Measurements from ENCODE around the gene EPB41L4A. TPM values are rescaled to one million over a fixed set of nuclear protein-coding genes. Genes with fewer than 3 reads are reported as not detected.

Gene EPB41L4A
- total and polyA plus RNA-seq, 12 donors, result 4.2 to 26.3 (median 9.5) TPM

GRCh38 chr5:112349371-112349770 lies 69.7 kb downstream of the EPB41L4A start:
- Histone ChIP-seq H3K9me3 (replicated peaks in 1 of 3) (no peaks in the 10 kb centered on the region), H3K4me3 (no peak overlapping the region), H3K36me3 (replicated peaks in 1 of 2) (no peaks in the 10 kb centered on the region), H3K27me3 (no peaks in the 10 kb centered on the region), H3K27ac (no peak overlapping the region), H3K4me1 (replicated peaks in 1 of 2) (no peaks in the 10 kb centered on the region)
- 83 to 90% (median 88%) methylated on average over 3 of the region's 3 CpGs for WGBS, 4 donors
- no peak for TF ChIP-seq POLR2A (IDR thresholded peaks at IDR 0.05)
- TF ChIP-seq, protein P1, sequence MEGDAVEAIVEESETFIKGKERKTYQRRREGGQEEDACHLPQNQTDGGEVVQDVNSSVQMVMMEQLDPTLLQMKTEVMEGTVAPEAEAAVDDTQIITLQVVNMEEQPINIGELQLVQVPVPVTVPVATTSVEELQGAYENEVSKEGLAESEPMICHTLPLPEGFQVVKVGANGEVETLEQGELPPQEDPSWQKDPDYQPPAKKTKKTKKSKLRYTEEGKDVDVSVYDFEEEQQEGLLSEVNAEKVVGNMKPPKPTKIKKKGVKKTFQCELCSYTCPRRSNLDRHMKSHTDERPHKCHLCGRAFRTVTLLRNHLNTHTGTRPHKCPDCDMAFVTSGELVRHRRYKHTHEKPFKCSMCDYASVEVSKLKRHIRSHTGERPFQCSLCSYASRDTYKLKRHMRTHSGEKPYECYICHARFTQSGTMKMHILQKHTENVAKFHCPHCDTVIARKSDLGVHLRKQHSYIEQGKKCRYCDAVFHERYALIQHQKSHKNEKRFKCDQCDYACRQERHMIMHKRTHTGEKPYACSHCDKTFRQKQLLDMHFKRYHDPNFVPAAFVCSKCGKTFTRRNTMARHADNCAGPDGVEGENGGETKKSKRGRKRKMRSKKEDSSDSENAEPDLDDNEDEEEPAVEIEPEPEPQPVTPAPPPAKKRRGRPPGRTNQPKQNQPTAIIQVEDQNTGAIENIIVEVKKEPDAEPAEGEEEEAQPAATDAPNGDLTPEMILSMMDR (IDR thresholded peaks at IDR 0.05), result no peak
- intact Hi-C loops (cut with DNase I), result no loop called here
- no peak for DNase-seq

GRCh38 chr5:112348915-112349314 lies 70.2 kb downstream of the EPB41L4A start:
- Histone ChIP-seq H3K4me3 (no peak overlapping the region), H3K36me3 (replicated peaks in 1 of 2) (no peaks in the 10 kb centered on the region), H3K9me3 (replicated peaks in 1 of 3) (no peaks in the 10 kb centered on the region), H3K27ac (no peak overlapping the region), H3K27me3 (no peaks in the 10 kb centered on the region), H3K4me1 (replicated peaks in 1 of 2) (no peaks in the 10 kb centered on the region)
- TF ChIP-seq, protein P1 (IDR thresholded peaks at IDR 0.05), result no peak
- no peak for TF ChIP-seq POLR2A (IDR thresholded peaks at IDR 0.05)
- intact Hi-C loops (cut with DNase I), result no loop called here
- WGBS, 4 donors, result 97 to 100% (median 98%) methylated on average over 2 of the region's 2 CpGs
- DNase-seq, result no peak

DNA sequence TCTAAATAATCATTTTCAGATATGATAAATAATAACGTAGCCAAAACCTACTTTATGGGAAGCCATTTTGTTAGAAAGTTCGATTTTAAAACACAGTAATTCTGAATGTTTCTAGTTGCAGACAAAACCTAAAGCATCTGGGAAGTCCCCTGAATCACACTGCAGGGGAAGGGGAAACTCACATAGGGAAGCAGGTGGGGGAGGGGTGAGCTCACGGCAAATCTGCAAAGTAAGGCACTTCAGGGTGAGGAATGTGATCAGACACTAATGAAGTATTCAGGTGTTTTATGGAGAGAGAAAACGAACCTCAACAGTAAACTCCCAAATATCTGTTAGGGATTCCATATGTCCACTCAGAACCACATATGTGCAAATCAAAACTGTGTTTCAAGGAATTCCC lies 70.7 kb downstream of the EPB41L4A start:
- Histone ChIP-seq H3K4me3 (no peak overlapping the region), H3K4me1 (replicated peaks in 1 of 2) (no peaks in the 10 kb centered on the region), H3K9me3 (replicated peaks in 1 of 3) (no peaks in the 10 kb centered on the region), H3K27ac (no peak overlapping the region), H3K27me3 (no peaks in the 10 kb centered on the region), H3K36me3 (replicated peaks in 1 of 2) (no peaks in the 10 kb centered on the region)
- intact Hi-C loops (cut with DNase I), result no loop called here
- TF ChIP-seq POLR2A (IDR thresholded peaks at IDR 0.05), result no peak
- TF ChIP-seq, protein P1 (IDR thresholded peaks at IDR 0.05), result no peak
- 53 to 67% (median 66%) methylated on average over 4 of the region's 4 CpGs for WGBS, 4 donors
- DNase-seq, result no peak

- Histone ChIP-seq H3K9me3 (replicated peaks in 1 of 3) (no peaks in the 10 kb centered on the region), H3K27ac (no peak overlapping the region), H3K4me3 (no peak overlapping the region), H3K4me1 (replicated peaks in 1 of 2) (no peaks in the 10 kb centered on the region), H3K36me3 (replicated peaks in 1 of 2) (no peaks in the 10 kb centered on the region), H3K27me3 (no peaks in the 10 kb centered on the region)
- no peak for DNase-seq
- WGBS, 4 donors, result 39 to 48% (median 42%) methylated on average over 3 of the region's 3 CpGs
- intact Hi-C loops (cut with DNase I), result no loop called here
- TF ChIP-seq POLR2A (IDR thresholded peaks at IDR 0.05), result no peak
- TF ChIP-seq, protein P1 (IDR thresholded peaks at IDR 0.05), result no peak
Observed at GRCh38 chr5:112346411-112347044, 72.5 kb downstream of the EPB41L4A start.

Data from adrenal gland (tissue), 12 donors.